Measurements from ENCODE around the gene AMOT. TPM values are rescaled to one million over a fixed set of nuclear protein-coding genes. Genes with fewer than 3 reads are reported as not detected.

Gene AMOT
- total RNA-seq, 4 donors from 2014 or later: 6.8 to 32.3 (median 10.0) TPM

DNA sequence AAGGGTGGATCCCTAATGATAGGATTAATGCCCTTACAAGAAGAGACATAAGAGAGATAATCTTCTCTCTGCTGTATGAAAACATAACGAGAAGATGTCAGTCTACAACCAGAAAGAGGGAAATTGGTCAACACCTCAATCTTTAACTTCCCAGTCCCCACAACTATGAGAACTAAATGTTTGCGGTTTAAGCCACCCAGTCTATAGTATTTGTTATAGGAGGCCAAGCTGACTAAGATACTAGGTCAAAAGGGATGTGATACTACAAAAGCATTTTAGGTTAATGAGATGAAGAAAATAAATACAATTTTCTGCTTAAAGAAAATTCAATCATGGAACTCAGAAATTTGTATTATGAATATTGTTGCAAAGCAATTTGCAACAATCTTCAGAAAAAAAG, 105.5 kb downstream of the AMOT start:
- TF ChIP-seq EP300 (IDR thresholded peaks at IDR 0.05) (no peak), POLR2AphosphoS5 (IDR thresholded peaks at IDR 0.05) (no peak), POLR2A (IDR thresholded peaks at IDR 0.05) (no peak)
- TF ChIP-seq, protein P1, sequence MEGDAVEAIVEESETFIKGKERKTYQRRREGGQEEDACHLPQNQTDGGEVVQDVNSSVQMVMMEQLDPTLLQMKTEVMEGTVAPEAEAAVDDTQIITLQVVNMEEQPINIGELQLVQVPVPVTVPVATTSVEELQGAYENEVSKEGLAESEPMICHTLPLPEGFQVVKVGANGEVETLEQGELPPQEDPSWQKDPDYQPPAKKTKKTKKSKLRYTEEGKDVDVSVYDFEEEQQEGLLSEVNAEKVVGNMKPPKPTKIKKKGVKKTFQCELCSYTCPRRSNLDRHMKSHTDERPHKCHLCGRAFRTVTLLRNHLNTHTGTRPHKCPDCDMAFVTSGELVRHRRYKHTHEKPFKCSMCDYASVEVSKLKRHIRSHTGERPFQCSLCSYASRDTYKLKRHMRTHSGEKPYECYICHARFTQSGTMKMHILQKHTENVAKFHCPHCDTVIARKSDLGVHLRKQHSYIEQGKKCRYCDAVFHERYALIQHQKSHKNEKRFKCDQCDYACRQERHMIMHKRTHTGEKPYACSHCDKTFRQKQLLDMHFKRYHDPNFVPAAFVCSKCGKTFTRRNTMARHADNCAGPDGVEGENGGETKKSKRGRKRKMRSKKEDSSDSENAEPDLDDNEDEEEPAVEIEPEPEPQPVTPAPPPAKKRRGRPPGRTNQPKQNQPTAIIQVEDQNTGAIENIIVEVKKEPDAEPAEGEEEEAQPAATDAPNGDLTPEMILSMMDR (IDR thresholded peaks at IDR 0.05): no peak
- H3K36me3 ChIP-seq: no peaks in the 10 kb centered on the region
- no peak overlapping the region for H3K27ac ChIP-seq
- H3K4me1 ChIP-seq: no peaks in the 10 kb centered on the region
- ATAC-seq: no peak
- H3K4me3 ChIP-seq: no peak overlapping the region
- H3K27me3 ChIP-seq: no peaks in the 10 kb centered on the region
- H3K9me3 ChIP-seq: no peaks in the 10 kb centered on the region
- 79 to 80% methylated on average over 1 to 2 of the region's 2 CpGs for WGBS, 2 donors (ENCODE audit: low coverage in 1 of 2)

DNA sequence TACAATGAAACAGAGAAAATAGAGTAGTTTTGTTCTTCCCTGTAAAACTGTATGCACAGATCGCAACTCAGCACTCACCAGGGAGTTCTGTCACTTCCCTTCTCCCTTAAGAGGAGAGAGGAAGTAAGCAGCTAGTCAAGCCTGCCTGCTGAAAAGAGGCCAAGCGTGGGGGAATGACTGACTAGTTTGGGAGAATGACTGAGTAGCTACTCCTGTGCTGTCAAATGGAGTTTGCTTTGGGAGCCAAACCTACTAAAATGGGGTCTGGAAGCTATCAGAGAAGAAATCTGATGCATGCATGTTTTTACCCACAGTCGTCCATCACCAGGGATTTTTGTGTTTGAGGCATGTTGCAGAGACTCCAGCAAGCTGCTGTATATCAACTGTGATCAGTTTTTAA, 106.3 kb downstream of the AMOT start:
- H3K9me3 ChIP-seq: no peaks in the 10 kb centered on the region
- TF ChIP-seq, protein P1 (IDR thresholded peaks at IDR 0.05): no peak
- TF ChIP-seq POLR2A (IDR thresholded peaks at IDR 0.05) (no peak), EP300 (IDR thresholded peaks at IDR 0.05) (no peak), POLR2AphosphoS5 (IDR thresholded peaks at IDR 0.05) (no peak)
- H3K27me3 ChIP-seq: no peaks in the 10 kb centered on the region
- 0 to 11% methylated on average over 1 of the region's 3 CpGs for WGBS, 2 donors (ENCODE audit: low coverage in 1 of 2)
- no peaks in the 10 kb centered on the region for H3K4me1 ChIP-seq
- no peak overlapping the region for H3K27ac ChIP-seq
- H3K4me3 ChIP-seq: no peak overlapping the region
- ATAC-seq: no peak
- no peaks in the 10 kb centered on the region for H3K36me3 ChIP-seq

DNA sequence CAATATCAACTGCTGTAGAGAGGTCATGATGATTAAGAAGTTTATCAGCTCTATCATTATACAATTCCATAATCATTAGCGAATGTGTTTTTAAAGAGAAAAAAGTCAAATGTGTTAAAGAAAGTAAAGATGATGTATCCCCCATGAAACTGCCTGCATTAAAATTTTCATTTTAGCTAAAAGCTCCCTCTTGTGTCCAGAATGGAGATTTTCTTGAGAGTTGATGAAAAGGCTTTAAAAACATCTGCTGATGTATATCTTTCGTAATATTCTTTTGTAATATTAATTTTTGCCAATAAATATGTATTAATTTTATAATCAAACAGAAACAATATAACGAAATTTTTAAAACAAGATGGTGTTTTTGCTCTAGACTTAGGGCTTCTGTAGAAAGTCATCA, 108.8 kb downstream of the AMOT start:
- ATAC-seq: no peak
- no peaks in the 10 kb centered on the region for H3K9me3 ChIP-seq

More for the DNA sequence above, 108.8 kb downstream of the AMOT start:
- no peak overlapping the region for H3K4me3 ChIP-seq
- WGBS, 2 donors (ENCODE audit: low coverage in 1 of 2): 41 to 85% methylated on average over 2 to 3 of the region's 3 CpGs
- TF ChIP-seq EP300 (IDR thresholded peaks at IDR 0.05): no peak
- TF ChIP-seq, protein P1 (IDR thresholded peaks at IDR 0.05): no peak
- no peak for TF ChIP-seq POLR2A (IDR thresholded peaks at IDR 0.05)
- no peak for TF ChIP-seq POLR2AphosphoS5 (IDR thresholded peaks at IDR 0.05)
- H3K4me1 ChIP-seq: no peaks in the 10 kb centered on the region
- H3K27ac ChIP-seq: no peak overlapping the region
- H3K36me3 ChIP-seq: no peaks in the 10 kb centered on the region
- no peaks in the 10 kb centered on the region for H3K27me3 ChIP-seq

Small RNA genes within 50 kb of the gene (small RNA-seq; reads per million reads assigned to genes)
- gene RN7SL266P: 0 reads per million in 4 donors

Other genes with a start within 250 kb of the AMOT start
- gene LHFPL1, start 160.9 kb downstream of the AMOT start, total RNA-seq: under 1 TPM in 2 of 4 donors, not detected in 2; 0.31 to 0.94 TPM